Stimulated activated CD4-positive, alpha-beta T cell treated with anti-CD3 and anti-CD28 coated beads, Interleukin-12 subunit alpha, Interleukin-12 subunit beta, amount 100 ng/mL, for 48 hours (primary cell): ENCODE measurements around the gene TEDDM1.

Source experiments
- DNase-seq, 3 donors: peaks; one replicate each; pipeline ENCODE4 v3.0.0-alpha.2; 2020; ENCODE audit warnings: low read depth in 2 of 3, low spot score in 1 of 3

Gene TEDDM1

GRCh38 chr1:182407724-182408123 is 7.3 kb upstream of the TEDDM1 start:
- no peak for DNase-seq

GRCh38 chr1:182406012-182406411 is 5.5 kb upstream of the TEDDM1 start:
- no peak for DNase-seq

GRCh38 chr1:182405578-182405977 is 5.1 kb upstream of the TEDDM1 start:
- DNase-seq: no peak

GRCh38 chr1:182404781-182405180 is 4.3 kb upstream of the TEDDM1 start:
- DNase-seq: no peak

GRCh38 chr1:182397653-182398393 is 2.6 kb downstream of the TEDDM1 start:
- DNase-seq: no peak

GRCh38 chr1:182395906-182396305 is 4.6 kb downstream of the TEDDM1 start:
- DNase-seq: no peak

- DNase-seq: no peak
Observed at GRCh38 chr1:182394055-182394775, 6.3 kb downstream of the TEDDM1 start.

- peak in 2 of 3 donors; percentile 2 to 5 for DNase-seq
Observed at GRCh38 chr1:182392050-182393028, 8.1 kb downstream of the TEDDM1 start.

- peak; percentile 40 to 60 (median 49) for DNase-seq
Observed at GRCh38 chr1:182391362-182392049, 9.0 kb downstream of the TEDDM1 start, which contains the start of gene GLUL. TSS of gene GLUL (minus strand) at chr1:182391790. CDS start at chr1:182388737, 3,053 bp downstream.

GRCh38 chr1:182391028-182391361 is 9.5 kb downstream of the TEDDM1 start:
- peak in 1 of 3 donors; percentile 24 for DNase-seq

GRCh38 chr1:182389619-182390047 is 10.8 kb downstream of the TEDDM1 start:
- peak in 1 of 3 donors; percentile 14 for DNase-seq

GRCh38 chr1:182388392-182389134 is 11.9 kb downstream of the TEDDM1 start:
- DNase-seq: no peak

GRCh38 chr1:182387566-182387965 is 12.9 kb downstream of the TEDDM1 start:
- DNase-seq: no peak

GRCh38 chr1:182386980-182387379 is 13.5 kb downstream of the TEDDM1 start:
- no peak for DNase-seq

- no peak for DNase-seq
Observed at GRCh38 chr1:182385885-182386853, 14.3 kb downstream of the TEDDM1 start.

GRCh38 chr1:182384387-182384960 is 16.0 kb downstream of the TEDDM1 start:
- no peak for DNase-seq

- no peak for DNase-seq
Observed at GRCh38 chr1:182383934-182384333, 16.5 kb downstream of the TEDDM1 start.

GRCh38 chr1:182383037-182383661 is 17.3 kb downstream of the TEDDM1 start:
- no peak for DNase-seq
